Stomach (tissue), 9 donors: Measurements from ENCODE around the gene DONSON. TPM values are rescaled to one million over a fixed set of nuclear protein-coding genes. Genes with fewer than 3 reads are reported as not detected.

Source experiments
- DNase-seq, 2 donors: peaks; one replicate each; pipeline versions ENCODE4 v3.0.0 to v3.0.0-alpha.2; 2013 to 2019
- H3K27ac ChIP-seq, 5 donors: fragments of 200-600 bp in 4 of 5; sonication (generic) in 4 of 5; one replicate each; pipeline ENCODE4 v1.5.1; 2013 to 2019; ENCODE audit warnings: mild to moderate bottlenecking in 1 of 5, moderate library complexity in 1 of 5
- H3K27me3 ChIP-seq, 3 donors: fragments of 200-600 bp; sonication (generic); one replicate each; pipeline ENCODE4 v1.5.1; 2017 to 2019; ENCODE audit warnings: mixed run types in 1 of 3
- H3K36me3 ChIP-seq, 4 donors: fragments of 200-600 bp; sonication (generic); 1 replicate in 3 of 4; 2 replicates in 1 of 4; pipeline ENCODE4 v1.5.1; 2016 to 2019
- H3K4me1 ChIP-seq, 4 donors: fragments of 200-600 bp; sonication (generic); one replicate each; pipeline ENCODE4 v1.5.1; 2016 to 2019
- H3K4me3 ChIP-seq, 4 donors: fragments of 200-600 bp; sonication (generic) in 3 of 4; one replicate each; pipeline ENCODE4 v1.5.1; 2016 to 2019; ENCODE audit warnings: mild to moderate bottlenecking in 1 of 4
- H3K9me3 ChIP-seq, 4 donors: fragments of 200-600 bp; sonication (generic); one replicate each; pipeline ENCODE4 v1.5.1; 2016 to 2019
- EP300 ChIP-seq: sonication (generic); formaldehyde crosslinking; IDR thresholded peaks from one replicate; pipeline ENCODE4 v1.6.1; 2017; ENCODE audit warnings: antibody characterized with exemption
- POLR2A ChIP-seq, 4 donors: fragments of 450-650 bp; IDR thresholded peaks; one replicate each; pipeline ENCODE4 v1.6.1; 2016; ENCODE audit warnings: antibody characterized with exemption in 4 of 4, control low read depth in 2 of 4, mild to moderate bottlenecking in 1 of 4, moderate library complexity in 1 of 4
- POLR2AphosphoS5 ChIP-seq, 3 donors: sonication (generic); formaldehyde crosslinking; IDR thresholded peaks; one replicate each; pipeline ENCODE4 v1.6.1; 2016; ENCODE audit warnings: antibody characterized with exemption in 3 of 3
- WGBS, 5 donors: extraction: QIAGEN DNeasy Blood & Tissue Kit in 3 of 5; methylation state at CpG; one replicate each; pipeline versions ENCODE4 v1.1.5 to v1.1.7; 2013 to 2018; 5-methylcytosine and 5-hydroxymethylcytosine counted together
- intact Hi-C: fragments of 100-400 bp; cut with DNase I; formaldehyde crosslinking; loops from one replicate; pipeline ENCODE4 v1.15.1; 2023; ENCODE audit warnings: low total_unique reads
- polyA plus RNA-seq, 3 donors: library from polyadenylated mRNA; stranded (reverse); fragments of 200-250 nt; gene quantifications; one replicate each; pipeline ENCODE4 v1.2.3, GENCODE V29; 2013
- total RNA-seq, 5 donors: library from RNA; depleted of rRNA; stranded (reverse); fragments of >200 nt; gene quantifications; one replicate each; pipeline versions ENCODE4 v1.1.0 to v1.2.3, GENCODE V29; 2014 to 2016
- TF ChIP-seq, protein P1 (sequence below), 7 experiments: fragments of 450-650 bp in 4 of 7; fragments of 200-600 bp in 3 of 7; sonication (generic) in 3 of 7; IDR thresholded peaks; one replicate each; pipeline ENCODE4 v1.5.1; 2016 to 2019; ENCODE audit warnings: antibody characterized with exemption in 7 of 7, control low read depth in 2 of 7, mild to moderate bottlenecking in 1 of 7
- donor health status: healthy with polysubstance abuse.
- donor health status: Bipolar disorder and iron deficiency.
- donor health status: healthy.

The DONSON gene
- total and polyA plus RNA-seq, 8 donors: 0.58 to 72.4 (median 9.7) TPM

DNA sequence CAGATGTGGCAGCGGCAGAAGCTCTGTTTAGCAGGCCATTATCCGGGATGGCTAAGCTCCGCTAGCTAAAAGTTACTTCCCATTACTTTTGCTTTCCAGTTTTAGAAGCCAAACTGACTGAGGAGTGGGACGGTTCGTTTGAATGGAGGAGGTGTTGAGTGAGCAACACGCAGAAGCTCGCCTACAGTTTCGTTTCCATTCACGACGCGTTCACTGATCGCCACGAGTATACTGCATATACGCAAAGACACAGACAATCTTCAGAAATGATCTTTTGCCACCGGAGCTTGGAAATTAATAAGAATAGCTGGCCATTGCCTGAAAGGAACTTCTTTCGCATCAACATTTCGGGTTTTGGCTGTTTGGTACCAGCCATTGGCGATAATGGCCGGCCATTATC is 31.0 kb downstream of the DONSON start:
- TF ChIP-seq EP300 (no peak), POLR2AphosphoS5 (IDR thresholded peaks at IDR 0.05) (no peak)
- TF ChIP-seq, protein P1, sequence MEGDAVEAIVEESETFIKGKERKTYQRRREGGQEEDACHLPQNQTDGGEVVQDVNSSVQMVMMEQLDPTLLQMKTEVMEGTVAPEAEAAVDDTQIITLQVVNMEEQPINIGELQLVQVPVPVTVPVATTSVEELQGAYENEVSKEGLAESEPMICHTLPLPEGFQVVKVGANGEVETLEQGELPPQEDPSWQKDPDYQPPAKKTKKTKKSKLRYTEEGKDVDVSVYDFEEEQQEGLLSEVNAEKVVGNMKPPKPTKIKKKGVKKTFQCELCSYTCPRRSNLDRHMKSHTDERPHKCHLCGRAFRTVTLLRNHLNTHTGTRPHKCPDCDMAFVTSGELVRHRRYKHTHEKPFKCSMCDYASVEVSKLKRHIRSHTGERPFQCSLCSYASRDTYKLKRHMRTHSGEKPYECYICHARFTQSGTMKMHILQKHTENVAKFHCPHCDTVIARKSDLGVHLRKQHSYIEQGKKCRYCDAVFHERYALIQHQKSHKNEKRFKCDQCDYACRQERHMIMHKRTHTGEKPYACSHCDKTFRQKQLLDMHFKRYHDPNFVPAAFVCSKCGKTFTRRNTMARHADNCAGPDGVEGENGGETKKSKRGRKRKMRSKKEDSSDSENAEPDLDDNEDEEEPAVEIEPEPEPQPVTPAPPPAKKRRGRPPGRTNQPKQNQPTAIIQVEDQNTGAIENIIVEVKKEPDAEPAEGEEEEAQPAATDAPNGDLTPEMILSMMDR (IDR thresholded peaks at IDR 0.05): no peak
- 92 to 98% (median 97%) methylated on average over 19 of the region's 19 CpGs for WGBS, 5 donors
- intact Hi-C loops: no loop called here

GRCh38 chr21:33554982-33555344 is 33.5 kb downstream of the DONSON start:
- H3K4me3 ChIP-seq: no peak overlapping the region
- H3K4me1 ChIP-seq: peaks cover 0 to 37% (median 20%) of the 10 kb centered on the region in 4 donors
- no peaks in the 10 kb centered on the region for H3K27me3 ChIP-seq
- peaks cover 88 to 100% (median 98%) of the 10 kb centered on the region in 4 donors for H3K36me3 ChIP-seq
- intact Hi-C loops: no loop called here
- no peak for TF ChIP-seq POLR2AphosphoS5 (IDR thresholded peaks at IDR 0.05)
- no peak for TF ChIP-seq EP300
- TF ChIP-seq POLR2A (IDR thresholded peaks at IDR 0.05): no peak
- TF ChIP-seq, protein P1 (IDR thresholded peaks at IDR 0.05): no peak
- no peak for DNase-seq
- no peak overlapping the region for H3K27ac ChIP-seq
- 96 to 98% (median 96%) methylated on average over 25 to 32 of the region's 32 CpGs for WGBS, 5 donors
- H3K9me3 ChIP-seq: no peaks in the 10 kb centered on the region

More for the DNA sequence above, 31.0 kb downstream of the DONSON start:
- no peak for DNase-seq
- no peak overlapping the region for H3K27ac ChIP-seq
- H3K9me3 ChIP-seq: no peaks in the 10 kb centered on the region
- H3K4me1 ChIP-seq: peaks cover 0 to 60% (median 29%) of the 10 kb centered on the region in 4 donors
- H3K27me3 ChIP-seq: no peaks in the 10 kb centered on the region
- H3K36me3 ChIP-seq: peaks cover 77 to 100% (median 96%) of the 10 kb centered on the region in 4 donors
- H3K4me3 ChIP-seq: no peak overlapping the region

DNA sequence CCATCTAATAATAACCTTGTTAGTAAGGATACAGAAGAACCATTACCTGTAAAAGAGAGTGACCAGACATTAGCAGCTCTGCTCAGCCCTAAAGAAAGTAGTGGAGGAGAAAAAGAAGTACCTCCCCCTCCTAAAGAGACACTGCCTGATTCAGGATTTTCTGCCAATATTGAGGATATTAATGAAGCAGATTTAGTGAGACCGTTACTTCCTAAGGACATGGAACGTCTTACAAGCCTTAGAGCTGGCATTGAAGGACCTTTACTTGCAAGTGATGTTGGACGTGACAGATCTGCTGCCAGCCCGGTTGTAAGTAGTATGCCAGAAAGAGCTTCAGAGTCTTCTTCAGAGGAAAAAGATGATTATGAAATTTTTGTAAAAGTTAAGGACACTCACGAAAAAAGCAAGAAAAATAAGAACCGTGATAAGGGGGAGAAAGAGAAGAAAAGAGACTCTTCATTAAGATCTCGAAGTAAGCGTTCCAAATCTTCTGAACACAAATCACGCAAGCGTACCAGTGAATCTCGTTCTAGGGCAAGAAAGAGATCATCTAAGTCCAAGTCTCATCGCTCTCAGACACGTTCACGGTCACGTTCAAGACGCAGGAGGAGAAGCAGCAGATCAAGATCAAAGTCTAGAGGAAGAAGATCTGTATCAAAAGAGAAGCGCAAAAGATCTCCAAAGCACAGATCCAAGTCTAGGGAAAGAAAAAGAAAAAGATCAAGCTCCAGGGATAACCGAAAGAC is 34.1 kb downstream of the DONSON start:
- H3K4me3 ChIP-seq: no peak overlapping the region
- no peaks in the 10 kb centered on the region for H3K9me3 ChIP-seq
- peaks cover 0 to 38% (median 19%) of the 10 kb centered on the region in 4 donors for H3K4me1 ChIP-seq
- peaks cover 88 to 100% (median 98%) of the 10 kb centered on the region in 4 donors for H3K36me3 ChIP-seq
- 91 to 97% (median 94%) methylated on average over 18 of the region's 18 CpGs for WGBS, 5 donors
- intact Hi-C loops: no loop called here
- no peak for TF ChIP-seq POLR2A (IDR thresholded peaks at IDR 0.05)
- no peak for TF ChIP-seq POLR2AphosphoS5 (IDR thresholded peaks at IDR 0.05)
- TF ChIP-seq EP300: no peak
- no peak for DNase-seq
- H3K27me3 ChIP-seq: no peaks in the 10 kb centered on the region
- no peak overlapping the region for H3K27ac ChIP-seq

- H3K9me3 ChIP-seq: no peaks in the 10 kb centered on the region
- 96 to 98% (median 97%) methylated on average over 10 to 12 of the region's 12 CpGs for WGBS, 5 donors
- intact Hi-C loops: no loop called here
Measured at GRCh38 chr21:33552999-33553598, 35.4 kb downstream of the DONSON start.

GRCh38 chr21:33552093-33552998 is 36.1 kb downstream of the DONSON start:
- Histone ChIP-seq H3K36me3 (peaks cover 69 to 100% (median 98%) of the 10 kb centered on the region in 4 donors), H3K4me3 (no peak overlapping the region), H3K27me3 (no peaks in the 10 kb centered on the region), H3K4me1 (peaks cover 0 to 49% (median 22%) of the 10 kb centered on the region in 4 donors), H3K27ac (no peak overlapping the region), H3K9me3 (no peaks in the 10 kb centered on the region)
- DNase-seq: no peak
- peak in 1 of 3 donors; percentile 13 for TF ChIP-seq POLR2AphosphoS5 (IDR thresholded peaks at IDR 0.05)
- TF ChIP-seq POLR2A (IDR thresholded peaks at IDR 0.05): no peak
- no peak for TF ChIP-seq EP300
- TF ChIP-seq, protein P1 (IDR thresholded peaks at IDR 0.05): no peak
- intact Hi-C loops: no loop called here
- WGBS, 5 donors: 96 to 98% (median 97%) methylated on average over 23 to 24 of the region's 24 CpGs

More at GRCh38 chr21:33552999-33553598, 35.4 kb downstream of the DONSON start:
- Histone ChIP-seq H3K4me3 (no peak overlapping the region), H3K36me3 (peaks cover 76 to 100% (median 98%) of the 10 kb centered on the region in 4 donors), H3K4me1 (peaks cover 0 to 46% (median 20%) of the 10 kb centered on the region in 4 donors), H3K27me3 (no peaks in the 10 kb centered on the region), H3K27ac (no peak overlapping the region)
- no peak for TF ChIP-seq POLR2AphosphoS5 (IDR thresholded peaks at IDR 0.05)
- DNase-seq: no peak
